Subcutaneous abdominal adipose tissue (tissue), 5 donors: ENCODE measurements around the gene UNG.

Experiments used
- H3K27ac ChIP-seq: one replicate; pipeline ENCODE4 v1.7.0; 2013; ENCODE audit warnings: low read depth, mild to moderate bottlenecking, inconsistent platforms, low read length, moderate library complexity
- H3K27me3 ChIP-seq, 5 donors: one replicate each; pipeline ENCODE4 v1.7.0; 2013; ENCODE audit warnings: low read length in 5 of 5, inconsistent platforms in 1 of 5; ENCODE audit not compliant: control insufficient read depth in 5 of 5, insufficient read depth in 4 of 5
- H3K36me3 ChIP-seq, 5 donors: one replicate each; pipeline ENCODE4 v1.7.0; 2013; ENCODE audit warnings: low read length in 5 of 5; ENCODE audit not compliant: control insufficient read depth in 5 of 5, insufficient read depth in 5 of 5
- H3K4me1 ChIP-seq, 5 donors: one replicate each; pipeline ENCODE4 v1.7.0; 2013; ENCODE audit warnings: low read length in 5 of 5, mild to moderate bottlenecking in 3 of 5, moderate library complexity in 1 of 5; ENCODE audit not compliant: control insufficient read depth in 5 of 5, insufficient read depth in 5 of 5
- H3K4me3 ChIP-seq, 5 donors: one replicate each; pipeline ENCODE4 v1.7.0; 2013; ENCODE audit warnings: low read length in 5 of 5, low read depth in 1 of 5
- H3K9ac ChIP-seq, 5 donors: one replicate each; pipeline ENCODE4 v1.7.0; 2013; ENCODE audit warnings: low read length in 5 of 5, mild to moderate bottlenecking in 4 of 5, moderate library complexity in 3 of 5
- H3K9me3 ChIP-seq, 5 donors: one replicate each; pipeline ENCODE4 v1.7.0; 2013; ENCODE audit warnings: low read length in 5 of 5; ENCODE audit not compliant: control insufficient read depth in 5 of 5
- donor health status: healthy.
- donor health status: healthy.
- donor health status: healthy.
- donor health status: healthy.
- donor health status: healthy.

The UNG gene

DNA sequence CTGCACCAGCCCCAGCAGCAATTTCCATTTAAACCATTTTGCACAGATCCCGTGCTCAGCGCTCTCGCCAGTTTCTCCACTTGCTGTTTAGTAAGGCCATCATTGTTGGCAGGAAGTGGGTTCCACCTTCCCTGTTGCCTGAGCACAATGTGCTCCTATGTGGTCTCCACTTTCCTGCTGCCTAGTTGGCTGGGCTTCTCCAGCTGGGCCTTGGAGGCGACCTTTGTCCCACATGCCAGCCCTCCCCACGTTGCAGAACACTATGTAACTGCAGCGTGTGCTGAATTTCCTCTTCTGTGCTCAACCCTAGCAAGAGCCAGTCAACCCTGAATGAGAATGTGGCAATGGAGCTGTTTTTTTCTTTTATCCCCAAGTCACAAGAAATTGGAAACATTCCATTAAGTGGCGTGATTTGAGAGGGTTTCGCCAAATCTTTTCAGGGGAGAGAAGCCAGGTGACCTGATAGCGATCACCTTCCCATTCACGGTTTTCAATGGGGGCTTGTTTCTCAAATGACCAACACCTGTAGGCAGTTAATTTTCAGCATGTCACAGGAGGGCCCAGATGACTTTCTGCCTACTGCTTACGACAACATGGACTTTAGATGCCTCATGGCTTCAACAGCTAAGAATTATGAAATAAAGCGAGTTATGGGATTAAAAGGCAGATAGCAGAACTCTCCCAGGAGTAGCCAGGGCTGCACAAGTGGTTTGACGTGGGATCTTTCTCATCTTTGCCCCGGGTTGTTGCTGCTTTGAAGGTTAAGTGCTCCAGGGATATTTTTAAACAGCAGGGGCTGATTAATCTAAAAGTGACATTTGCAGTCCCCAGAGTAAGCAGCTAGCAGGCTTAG lies 18.6 kb downstream of the UNG start, which contains the start of gene ACACB:
Gene ACACB, plus strand, starts transcription at position 830 of the 853 bp plus-strand sequence. CDS start 22,819 bp downstream, outside the sequence.
- peak within 1 kb of the TSS; percentile 95 for H3K27ac ChIP-seq
- no peaks in the 10 kb centered on the region for H3K27me3 ChIP-seq
- peaks cover 28 to 92% (median 86%) of the 10 kb centered on the region in 5 donors for H3K4me1 ChIP-seq
- peak within 1 kb of the TSS in 4 of 5 donors; percentile 22 to 89 (median 57) for H3K9ac ChIP-seq
- peak within 1 kb of the TSS in 4 of 5 donors; percentile 23 to 56 (median 34) for H3K4me3 ChIP-seq
- peaks cover 0 to 2% (median 0%) of the 10 kb centered on the region in 5 donors for H3K36me3 ChIP-seq
- H3K9me3 ChIP-seq = no peaks in the 10 kb centered on the region

DNA sequence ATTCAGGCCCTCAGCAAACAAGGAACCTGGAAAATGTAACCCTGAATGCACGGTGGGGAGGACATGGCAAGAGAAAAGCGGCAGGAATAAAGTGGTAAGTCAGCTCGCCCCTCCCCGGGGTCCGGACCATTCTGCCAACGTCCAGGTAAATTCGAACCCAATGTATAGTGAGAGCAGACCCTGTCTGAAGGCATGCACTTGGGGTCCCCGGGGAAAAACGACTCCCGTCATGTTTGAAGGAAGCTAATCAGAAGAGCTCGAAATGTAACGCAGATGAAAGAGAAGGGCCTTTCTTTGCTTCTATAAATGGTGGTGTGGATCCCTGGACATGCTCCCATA lies 19.2 kb downstream of the UNG start:
- Histone ChIP-seq H3K4me3 (peak overlapping the region in 4 of 5 donors; percentile 23 to 56 (median 34)), H3K9me3 (no peaks in the 10 kb centered on the region), H3K36me3 (peaks cover 0 to 2% (median 0%) of the 10 kb centered on the region in 5 donors), H3K4me1 (peaks cover 28 to 92% (median 84%) of the 10 kb centered on the region in 5 donors), H3K27ac (peak overlapping the region; percentile 95), H3K9ac (peak overlapping the region in 4 of 5 donors; percentile 22 to 89 (median 57)), H3K27me3 (no peaks in the 10 kb centered on the region)

DNA sequence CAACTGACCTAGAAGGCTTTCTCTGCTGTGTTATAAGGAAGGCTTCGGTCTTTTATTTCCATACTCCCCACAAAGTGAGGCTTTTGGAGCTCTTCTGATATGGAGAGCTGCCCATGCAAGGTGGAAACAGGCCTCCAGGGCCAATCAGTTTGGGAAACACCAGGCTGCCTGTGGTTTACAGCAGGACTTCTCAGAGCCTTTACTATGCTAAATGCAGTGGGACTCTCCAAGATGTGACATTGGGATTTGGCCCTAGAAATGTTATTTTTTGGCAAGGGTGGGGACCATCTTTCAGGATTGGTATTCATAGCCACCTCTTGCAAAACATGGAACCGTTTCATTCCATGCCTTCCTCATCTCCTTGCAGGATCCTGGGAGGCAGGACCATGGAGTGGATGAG lies 22.7 kb downstream of the UNG start:
- no peaks in the 10 kb centered on the region for H3K9me3 ChIP-seq
- H3K4me3 ChIP-seq = no peak overlapping the region
- H3K27ac ChIP-seq = peak overlapping the region; percentile 95
- peaks cover 0 to 3% (median 2%) of the 10 kb centered on the region in 5 donors for H3K36me3 ChIP-seq
- no peaks in the 10 kb centered on the region for H3K27me3 ChIP-seq
- H3K4me1 ChIP-seq = peaks cover 20 to 65% (median 61%) of the 10 kb centered on the region in 5 donors
- H3K9ac ChIP-seq = no peak overlapping the region

DNA sequence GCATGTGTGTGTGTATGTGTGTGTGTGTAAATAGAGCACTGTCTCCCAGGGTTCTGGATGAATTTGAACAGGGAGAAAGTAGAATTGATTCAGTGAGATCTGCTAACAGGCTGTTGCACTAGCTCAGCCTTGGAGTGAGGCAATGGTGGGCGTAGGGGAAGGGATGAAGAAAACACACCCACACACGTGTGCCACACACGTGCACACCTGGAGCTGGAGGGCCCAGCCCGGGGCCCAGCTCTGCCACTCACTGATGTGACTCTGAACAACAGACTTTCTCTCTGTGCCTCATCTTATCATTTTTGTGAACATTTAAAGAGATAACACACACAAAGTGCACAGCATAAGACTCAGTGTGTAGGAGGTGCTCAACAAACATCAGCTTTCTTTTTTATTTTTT lies 23.2 kb downstream of the UNG start:
- H3K36me3 ChIP-seq = peaks cover 0 to 7% (median 2%) of the 10 kb centered on the region in 5 donors
- H3K27ac ChIP-seq = peak overlapping the region; percentile 95
- no peaks in the 10 kb centered on the region for H3K9me3 ChIP-seq
- no peaks in the 10 kb centered on the region for H3K27me3 ChIP-seq
- peak overlapping the region in 1 of 5 donors; percentile 38 for H3K9ac ChIP-seq
- H3K4me1 ChIP-seq = peaks cover 19 to 61% (median 56%) of the 10 kb centered on the region in 5 donors
- H3K4me3 ChIP-seq = no peak overlapping the region

DNA sequence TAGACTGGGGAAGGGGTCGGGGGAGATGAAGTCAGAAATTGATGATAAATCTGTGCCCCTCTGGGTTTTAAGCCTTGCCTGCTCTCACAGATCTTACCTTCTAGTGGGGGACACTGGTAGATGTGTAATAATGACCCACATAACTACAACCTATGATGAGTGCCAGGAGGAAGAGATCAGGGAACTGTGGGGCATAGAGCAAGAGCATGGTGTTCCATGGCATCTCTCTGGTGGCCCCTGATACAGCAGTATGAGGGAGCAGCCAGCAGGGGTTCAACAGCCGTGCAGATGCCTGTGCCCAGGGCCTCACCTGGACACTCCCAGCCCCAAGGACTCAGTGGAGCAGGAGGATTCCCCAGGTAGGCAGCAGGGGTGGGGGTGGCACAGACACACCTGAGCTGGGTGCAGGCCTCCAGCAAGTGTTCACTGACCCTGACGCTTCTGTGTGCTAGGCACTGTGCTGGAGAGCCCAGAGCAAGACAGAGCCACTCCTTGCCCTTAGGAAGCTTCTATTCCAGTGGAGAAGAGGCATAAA lies 24.0 kb downstream of the UNG start:
- Histone ChIP-seq H3K9ac (no peak overlapping the region), H3K27ac (peak overlapping the region; percentile 35), H3K9me3 (no peaks in the 10 kb centered on the region), H3K4me1 (peaks cover 11 to 55% (median 47%) of the 10 kb centered on the region in 5 donors), H3K27me3 (no peaks in the 10 kb centered on the region), H3K4me3 (no peak overlapping the region), H3K36me3 (peaks cover 0 to 10% (median 2%) of the 10 kb centered on the region in 5 donors)

DNA sequence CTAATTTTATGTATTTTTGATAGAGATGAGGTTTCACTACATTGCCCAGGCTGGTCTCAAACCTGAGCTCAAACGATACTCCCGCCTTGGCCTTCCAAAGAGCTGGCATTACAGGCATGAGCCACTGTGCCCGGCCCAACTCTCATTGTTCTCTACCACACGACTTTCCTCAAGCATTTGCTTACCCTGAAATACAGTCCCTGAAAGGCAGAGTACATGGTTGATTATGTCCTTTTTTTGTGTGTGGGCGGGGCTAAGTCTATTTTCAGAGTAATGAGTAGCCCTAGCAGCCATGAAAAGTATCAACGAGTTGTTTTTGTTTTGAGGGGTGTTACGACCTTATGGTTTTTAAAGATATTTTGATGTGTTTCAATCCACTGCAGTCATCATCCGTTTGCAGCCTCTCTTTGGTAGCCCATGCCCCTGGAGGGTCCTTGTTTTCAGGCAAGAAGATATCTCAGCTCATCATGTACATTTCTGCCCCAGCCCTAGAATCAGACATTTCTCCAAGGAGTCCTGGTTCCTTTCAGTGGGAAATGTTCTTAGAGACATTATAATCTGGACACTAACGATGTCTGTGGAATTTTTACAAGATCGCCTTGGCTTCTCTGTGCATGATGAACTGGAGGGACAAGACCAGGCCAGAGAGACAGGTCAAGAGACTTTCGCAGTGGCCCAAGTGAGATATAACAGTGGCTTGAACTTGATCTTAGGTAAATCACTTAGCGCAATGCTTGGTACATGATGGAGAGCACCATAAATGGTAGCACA lies 27.7 kb downstream of the UNG start:
- H3K9ac ChIP-seq = no peak overlapping the region
- peaks cover 5 to 41% (median 35%) of the 10 kb centered on the region in 5 donors for H3K4me1 ChIP-seq
- H3K9me3 ChIP-seq = no peaks in the 10 kb centered on the region
- no peaks in the 10 kb centered on the region for H3K27me3 ChIP-seq
- no peak overlapping the region for H3K27ac ChIP-seq
- peaks cover 0 to 10% (median 2%) of the 10 kb centered on the region in 5 donors for H3K36me3 ChIP-seq
- no peak overlapping the region for H3K4me3 ChIP-seq

DNA sequence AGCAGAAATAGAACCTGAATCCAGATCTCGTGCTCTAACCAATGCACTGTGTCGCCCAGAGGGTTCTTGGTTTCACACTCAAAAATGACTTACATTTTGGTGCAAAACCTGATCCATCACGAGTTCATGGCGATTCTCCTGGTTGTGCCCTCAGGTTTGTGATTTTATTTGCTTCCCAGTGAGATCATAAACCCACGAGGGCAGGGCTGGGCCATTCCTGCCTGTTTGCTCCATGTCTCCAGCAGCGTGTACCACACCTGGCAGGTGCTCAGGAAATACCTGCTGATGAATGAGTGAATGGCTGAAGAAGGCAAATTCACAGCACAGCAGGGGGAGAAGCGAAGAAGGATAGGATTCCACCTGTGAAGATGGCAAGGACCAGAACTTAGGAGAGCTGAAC lies 28.4 kb downstream of the UNG start:
- H3K27me3 ChIP-seq = no peaks in the 10 kb centered on the region
- peaks cover 0 to 8% (median 2%) of the 10 kb centered on the region in 5 donors for H3K36me3 ChIP-seq
- H3K9me3 ChIP-seq = no peaks in the 10 kb centered on the region
- H3K9ac ChIP-seq = no peak overlapping the region
- H3K4me3 ChIP-seq = no peak overlapping the region
- H3K27ac ChIP-seq = no peak overlapping the region
- peaks cover 0 to 42% (median 37%) of the 10 kb centered on the region in 5 donors for H3K4me1 ChIP-seq

DNA sequence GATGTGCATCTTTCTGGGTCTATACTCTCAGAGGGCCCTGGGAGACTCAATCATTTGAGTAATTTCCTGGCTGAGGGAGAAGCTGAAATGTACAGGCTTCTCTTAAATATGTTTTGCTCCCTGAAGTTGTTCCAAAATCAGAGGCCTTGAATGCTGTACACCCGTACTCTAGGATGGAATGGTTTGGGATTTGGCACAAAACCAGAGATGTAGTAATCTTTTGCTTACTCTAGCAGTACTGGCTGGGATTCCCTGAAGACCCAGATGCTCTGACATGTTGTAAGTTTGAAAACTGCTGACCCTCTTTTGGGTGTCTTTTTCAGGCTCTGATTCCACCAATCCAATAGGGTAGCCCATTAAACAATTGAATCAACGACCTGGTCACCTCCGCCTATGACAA lies 29.4 kb downstream of the UNG start:
- peak overlapping the region; percentile 61 for H3K27ac ChIP-seq
- H3K36me3 ChIP-seq = peaks cover 0 to 7% (median 2%) of the 10 kb centered on the region in 5 donors
- peaks cover 0 to 41% (median 35%) of the 10 kb centered on the region in 5 donors for H3K4me1 ChIP-seq
- H3K27me3 ChIP-seq = no peaks in the 10 kb centered on the region
- H3K9ac ChIP-seq = no peak overlapping the region
- no peak overlapping the region for H3K4me3 ChIP-seq
- H3K9me3 ChIP-seq = no peaks in the 10 kb centered on the region

DNA sequence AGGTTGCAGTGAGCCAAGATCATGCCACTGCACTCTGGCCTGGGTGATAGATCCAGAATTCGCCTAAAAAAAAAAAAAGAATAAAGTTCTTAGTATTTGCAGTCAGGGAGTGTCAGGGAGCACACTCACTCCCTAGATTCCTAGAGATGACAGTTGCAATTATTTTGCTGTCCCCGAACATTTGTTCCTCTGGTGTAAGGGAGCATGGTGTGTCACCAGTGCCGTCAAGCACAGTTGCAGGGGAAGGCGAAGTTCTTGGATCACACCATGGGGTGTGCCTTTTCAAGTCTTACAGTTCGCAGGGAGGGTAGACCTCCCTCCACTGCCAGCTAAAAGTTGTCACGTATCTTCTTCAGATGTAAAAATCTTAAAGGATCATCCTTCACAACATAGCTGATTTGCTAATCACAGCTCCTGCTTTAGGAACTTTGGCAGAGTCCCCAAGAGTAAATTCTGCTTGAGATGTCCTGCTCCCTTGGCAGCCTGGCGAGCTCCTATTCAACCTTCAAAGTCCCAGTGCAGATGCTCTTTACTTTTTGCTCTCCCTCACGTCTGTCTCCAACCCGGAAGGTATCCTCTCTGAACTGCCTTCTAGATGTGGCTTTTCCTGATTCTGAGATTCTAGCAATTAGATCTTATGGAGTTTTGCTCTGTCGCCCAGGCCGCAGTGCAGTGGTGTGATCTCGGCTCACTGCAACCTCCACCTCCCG lies 30.3 kb downstream of the UNG start:
- H3K27ac ChIP-seq = peak overlapping the region; percentile 61
- H3K4me3 ChIP-seq = no peak overlapping the region
- no peak overlapping the region for H3K9ac ChIP-seq
- H3K9me3 ChIP-seq = no peaks in the 10 kb centered on the region
- H3K36me3 ChIP-seq = peaks cover 0 to 7% (median 2%) of the 10 kb centered on the region in 5 donors
- no peaks in the 10 kb centered on the region for H3K27me3 ChIP-seq
- peaks cover 0 to 41% (median 39%) of the 10 kb centered on the region in 5 donors for H3K4me1 ChIP-seq
